ENCODE measurements around the gene UBXN7. TPM values are rescaled to one million over a fixed set of nuclear protein-coding genes. Genes with fewer than 3 reads are reported as not detected.
"Not testable (repeated sequence)": the region's sequence is repeated elsewhere in the genome, so short reads cannot be mapped to it uniquely, and the experiment has no call there.

The UBXN7 gene
- total and polyA plus RNA-seq, 9 of the 15 experiments (the other 6 are each of a cell fraction or from before 2014, with no cell fraction given) = 3.5 to 44.6 (median 13.4) TPM

DNA sequence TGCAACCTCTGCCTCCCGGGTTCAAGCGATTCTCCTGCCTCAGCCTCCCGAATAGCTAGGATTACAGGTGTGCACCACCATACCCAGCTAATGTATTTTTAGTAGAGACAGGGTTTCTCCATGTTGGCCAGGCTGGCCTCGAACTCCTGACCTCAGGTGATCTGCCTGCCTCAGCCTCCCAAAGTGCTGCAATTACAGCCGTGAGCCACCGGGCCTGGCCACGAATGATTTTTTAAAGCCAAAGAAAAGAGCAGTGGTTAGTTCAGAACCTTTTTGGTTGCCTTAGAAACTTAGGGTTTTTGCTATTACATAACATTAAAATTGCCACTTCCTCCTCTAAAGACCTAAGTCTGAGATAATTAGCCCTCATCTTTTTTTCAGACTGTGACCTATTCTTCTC, 25.2 kb upstream of the UBXN7 start:
- DNase-seq (ENCODE audit: extremely low read depth in 1 of 4, low spot score in 3 of 4); FAIRE-seq; H3K9me1 ChIP-seq (ENCODE audit: control insufficient read depth, insufficient read depth, low read length); H3K4me3 ChIP-seq; H3K4me1 ChIP-seq (replicated peaks in 1 of 2; ENCODE audit: control insufficient read depth in 2 of 2, insufficient read depth in 2 of 2, low read length in 2 of 2); H2AFZ ChIP-seq (ENCODE audit: low read depth, low read length); CTCF ChIA-PET (ENCODE audit: low intra/inter-chr PET ratio); H3K4me2 ChIP-seq (ENCODE audit: insufficient read depth, low read length); H4K20me1 ChIP-seq (replicated peaks; ENCODE audit: control insufficient read depth, insufficient read depth, low read length); H3K9ac ChIP-seq (ENCODE audit: insufficient read depth in 1 of 2, low read depth in 2 of 2, low read length in 2 of 2); H3K9me3 ChIP-seq (replicated peaks; ENCODE audit: control insufficient read depth, insufficient read depth, low read depth, low read length); ATAC-seq; H3K27me3 ChIP-seq (ENCODE audit: control insufficient read depth in 2 of 2, insufficient read depth in 2 of 2, low read length in 2 of 2); H3K27ac ChIP-seq (ENCODE audit: extremely low read depth, low read depth, low read length); BruUV-seq (replicated peaks); intact Hi-C loops (cut with micrococcal nuclease); H3K36me3 ChIP-seq (ENCODE audit: control insufficient read depth, insufficient read depth, low read length); H3K79me2 ChIP-seq (ENCODE audit: control insufficient read depth, insufficient read depth, low read length): not testable (repeated sequence)
- in situ Hi-C loops (cut with MboI) = loop anchor here (5.0 kb wide), 1 partner anchor 210 kb away; no protein-coding TSS in a partner anchor
- POLR2A ChIA-PET = interaction anchor here (0.6 kb wide), 1 partner anchor 97 kb away, joined by 3 read pairs; no protein-coding TSS in a partner anchor
- WGBS (ENCODE audit: insufficient coverage, low coverage, missing lambda C conversion rate) = 63% methylated on average over 7 of the region's 7 CpGs
- peak; percentile 8; the same call in 1 of the 2 replicates for TF ChIP-seq RFX1 (IDR thresholded peaks at IDR 0.05)

- H3K36me3 ChIP-seq (ENCODE audit: control insufficient read depth, insufficient read depth, low read length) = no peaks in the 10 kb centered on the region
- DNase-seq (ENCODE audit: extremely low read depth in 1 of 4, low spot score in 3 of 4) (no peak), ATAC-seq (no peak), FAIRE-seq (no peak)
- H3K79me2 ChIP-seq (ENCODE audit: control insufficient read depth, insufficient read depth, low read length) = no peaks in the 10 kb centered on the region
- no peaks in the 10 kb centered on the region for H4K20me1 ChIP-seq (replicated peaks; ENCODE audit: control insufficient read depth, insufficient read depth, low read length)
- ChIA-PET CTCF (ENCODE audit: low intra/inter-chr PET ratio) (no interaction called here), POLR2A (interaction anchor here (1.0 to 1.7 kb wide), 4 partner anchors 10 to 182 kb away, joined by 4 to 5 read pairs (median 4); no protein-coding TSS in a partner anchor)
- H3K9me1 ChIP-seq (ENCODE audit: control insufficient read depth, insufficient read depth, low read length) = no peaks in the 10 kb centered on the region
- in situ Hi-C loops (cut with MboI) = loop anchor here (5.0 kb wide), 1 partner anchor 208 kb away; no protein-coding TSS in a partner anchor
- H3K9ac ChIP-seq (ENCODE audit: insufficient read depth in 1 of 2, low read depth in 2 of 2, low read length in 2 of 2) = no peak overlapping the region
- H3K9me3 ChIP-seq (replicated peaks; ENCODE audit: control insufficient read depth, insufficient read depth, low read depth, low read length) = no peaks in the 10 kb centered on the region
- intact Hi-C loops (cut with micrococcal nuclease) = no loop called here
- H3K4me2 ChIP-seq (ENCODE audit: insufficient read depth, low read length) = no peak overlapping the region
- H3K27ac ChIP-seq (ENCODE audit: extremely low read depth, low read depth, low read length) = no peak overlapping the region
- no peak overlapping the region for H3K4me3 ChIP-seq
- no peak overlapping the region for H2AFZ ChIP-seq (ENCODE audit: low read depth, low read length)
- no peaks in the 10 kb centered on the region for H3K27me3 ChIP-seq (ENCODE audit: control insufficient read depth in 2 of 2, insufficient read depth in 2 of 2, low read length in 2 of 2)
- no peaks in the 10 kb centered on the region; a peak in 1 of 5 replicates for H3K4me1 ChIP-seq (replicated peaks in 1 of 2; ENCODE audit: control insufficient read depth in 2 of 2, insufficient read depth in 2 of 2, low read length in 2 of 2)
- BruUV-seq (replicated peaks) = no TSS peak
- 64% methylated on average over 6 of the region's 6 CpGs for WGBS (ENCODE audit: insufficient coverage, low coverage, missing lambda C conversion rate)
- TF ChIP-seq ETV5 (CRISPR knock-in tag; IDR thresholded peaks at IDR 0.05; ENCODE audit: low read depth) (no peak), MEF2D (tag; conservative IDR thresholded peaks at IDR 0.05; ENCODE audit: low read depth) (no peak), SMARCA4 (IDR thresholded peaks at IDR 0.05) (no peak), NFXL1 (CRISPR knock-in tag; IDR thresholded peaks at IDR 0.05) (no peak), BACH1 (tag; IDR thresholded peaks at IDR 0.05) (no peak), ZNF551 (CRISPR knock-in tag; IDR thresholded peaks at IDR 0.05) (no peak), POLR2H (tag; IDR thresholded peaks at IDR 0.05; ENCODE audit: low read depth) (no peak), RBFOX2 (IDR thresholded peaks at IDR 0.05; ENCODE audit: low read depth, low read length) (no peak), SMAD4 (CRISPR knock-in tag; conservative IDR thresholded peaks at IDR 0.05) (no peak), SRSF7 (optimal IDR thresholded peaks at IDR 0.05; ENCODE audit: low read depth, low read length) (no peak), THRB (CRISPR knock-in tag; conservative IDR thresholded peaks at IDR 0.05) (no peak)
- TF ChIP-seq, protein P1, sequence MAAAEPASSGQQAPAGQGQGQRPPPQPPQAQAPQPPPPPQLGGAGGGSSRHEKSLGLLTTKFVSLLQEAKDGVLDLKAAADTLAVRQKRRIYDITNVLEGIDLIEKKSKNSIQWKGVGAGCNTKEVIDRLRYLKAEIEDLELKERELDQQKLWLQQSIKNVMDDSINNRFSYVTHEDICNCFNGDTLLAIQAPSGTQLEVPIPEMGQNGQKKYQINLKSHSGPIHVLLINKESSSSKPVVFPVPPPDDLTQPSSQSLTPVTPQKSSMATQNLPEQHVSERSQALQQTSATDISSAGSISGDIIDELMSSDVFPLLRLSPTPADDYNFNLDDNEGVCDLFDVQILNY (CRISPR knock-in tag; IDR thresholded peaks at IDR 0.05) = no peak
- TF ChIP-seq, protein P2, sequence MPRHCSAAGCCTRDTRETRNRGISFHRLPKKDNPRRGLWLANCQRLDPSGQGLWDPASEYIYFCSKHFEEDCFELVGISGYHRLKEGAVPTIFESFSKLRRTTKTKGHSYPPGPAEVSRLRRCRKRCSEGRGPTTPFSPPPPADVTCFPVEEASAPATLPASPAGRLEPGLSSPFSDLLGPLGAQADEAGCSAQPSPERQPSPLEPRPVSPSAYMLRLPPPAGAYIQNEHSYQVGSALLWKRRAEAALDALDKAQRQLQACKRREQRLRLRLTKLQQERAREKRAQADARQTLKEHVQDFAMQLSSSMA (CRISPR knock-in tag; IDR thresholded peaks at IDR 0.05) = no peak
These were observed 22.7 kb upstream of the UBXN7 start for GRCh38 chr3:196454935-196455334.

Measured in K562 (cell line).